Measurements from ENCODE around the gene CCDC157.

GRCh38 chr22:30370641-30371230 is 13.9 kb downstream of the CCDC157 start:
- TF ChIP-seq EP300 (IDR thresholded peaks at IDR 0.05) (no peak), CTCF (IDR thresholded peaks at IDR 0.05) (no peak), POLR2A (IDR thresholded peaks at IDR 0.05) (no peak)
